SK-N-MC (cell line): ENCODE results near the gene FNDC3B.

Experiments
- EZH2 ChIP-seq: fragments of 200-600 bp; sonication (generic); IDR thresholded peaks from one replicate; pipeline ENCODE4 v1.6.1; 2017; ENCODE audit warnings: antibody characterized with exemption
- FOXP2 ChIP-seq: optimal IDR thresholded peaks from 2 replicates; pipeline ENCODE3; 2011; ENCODE audit warnings: mild to moderate bottlenecking, moderate library complexity; ENCODE audit not compliant: insufficient read depth; ENCODE audit errors: extremely low read length, control extremely low read depth
- POLR2AphosphoS5 ChIP-seq: IDR thresholded peaks from 2 replicates; pipeline ENCODE4 v1.6.1; 2012; ENCODE audit warnings: mild to moderate bottlenecking, low read depth, low read length, borderline replicate concordance

- TF ChIP-seq EZH2 (no peak), POLR2AphosphoS5 (no peak), FOXP2 (no peak)
These were observed 291.0 kb downstream of the FNDC3B start for GRCh38 chr3:172330413-172330812.
